ENCODE results near the gene EPB41L4A.
"Not testable (repeated sequence)": the region's sequence is repeated elsewhere in the genome, so short reads cannot be mapped to it uniquely, and the experiment has no call there.

The EPB41L4A gene

DNA sequence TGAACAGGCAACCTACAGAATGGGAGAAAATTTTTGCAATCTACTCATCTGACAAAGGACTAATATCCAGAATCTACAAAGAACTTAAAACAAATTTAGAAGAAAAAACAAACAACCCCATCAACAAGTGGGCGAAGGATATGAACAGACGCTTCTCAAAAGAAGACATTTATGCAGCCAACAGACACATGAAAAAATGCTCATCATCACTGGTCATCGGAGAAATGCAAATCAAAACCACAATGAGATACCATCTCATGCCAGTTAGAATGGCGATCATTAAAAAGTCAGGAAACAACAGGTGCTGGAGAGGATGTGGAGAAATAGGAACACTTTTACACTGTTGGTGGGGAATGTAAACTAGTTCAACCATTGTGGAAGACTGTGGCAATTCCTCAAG, 23.8 kb downstream of the EPB41L4A start:
- H3K27me3 ChIP-seq (ENCODE audit: low read depth, low read length); H3K4me1 ChIP-seq (ENCODE audit: control insufficient read depth in 1 of 2, insufficient read depth in 2 of 2, low read length in 2 of 2); H3K27ac ChIP-seq (ENCODE audit: low read length); H3K36me3 ChIP-seq (ENCODE audit: control insufficient read depth in 1 of 2, insufficient read depth in 2 of 2, low read length in 2 of 2); H3K9me3 ChIP-seq (ENCODE audit: control insufficient read depth in 1 of 2, low read length in 2 of 2); H3K4me3 ChIP-seq (ENCODE audit: low read depth in 1 of 2, low read length in 2 of 2): not testable (repeated sequence)

DNA sequence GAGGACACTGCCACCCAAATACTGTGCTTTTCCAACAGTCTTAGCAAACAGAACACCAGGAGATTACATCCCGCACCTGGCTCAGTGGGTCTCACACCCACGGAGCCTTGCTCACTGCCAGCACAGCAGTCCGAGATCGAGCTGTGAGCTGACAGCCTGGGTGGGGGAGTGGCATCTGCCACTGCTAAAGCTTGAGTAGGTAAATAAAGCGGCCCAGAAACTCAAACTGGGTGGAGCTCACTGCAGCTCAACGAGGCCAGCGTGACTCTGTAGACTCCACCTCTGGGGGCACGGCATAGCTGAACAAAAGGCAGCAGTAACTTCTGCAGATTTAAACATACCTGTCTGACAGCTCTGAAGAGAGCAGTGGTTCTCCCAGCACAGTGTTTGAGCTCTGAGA, 28.8 kb downstream of the EPB41L4A start:
- no peak overlapping the region for H3K4me3 ChIP-seq (ENCODE audit: low read depth in 1 of 2, low read length in 2 of 2)
- H3K27me3 ChIP-seq (ENCODE audit: low read depth, low read length), result no peaks in the 10 kb centered on the region
- H3K27ac ChIP-seq (ENCODE audit: low read length), result no peak overlapping the region
- no peaks in the 10 kb centered on the region for H3K4me1 ChIP-seq (ENCODE audit: control insufficient read depth in 1 of 2, insufficient read depth in 2 of 2, low read length in 2 of 2)
- H3K9me3 ChIP-seq (ENCODE audit: control insufficient read depth in 1 of 2, low read length in 2 of 2), result no peaks in the 10 kb centered on the region
- H3K36me3 ChIP-seq (ENCODE audit: control insufficient read depth in 1 of 2, insufficient read depth in 2 of 2, low read length in 2 of 2), result no peaks in the 10 kb centered on the region

DNA sequence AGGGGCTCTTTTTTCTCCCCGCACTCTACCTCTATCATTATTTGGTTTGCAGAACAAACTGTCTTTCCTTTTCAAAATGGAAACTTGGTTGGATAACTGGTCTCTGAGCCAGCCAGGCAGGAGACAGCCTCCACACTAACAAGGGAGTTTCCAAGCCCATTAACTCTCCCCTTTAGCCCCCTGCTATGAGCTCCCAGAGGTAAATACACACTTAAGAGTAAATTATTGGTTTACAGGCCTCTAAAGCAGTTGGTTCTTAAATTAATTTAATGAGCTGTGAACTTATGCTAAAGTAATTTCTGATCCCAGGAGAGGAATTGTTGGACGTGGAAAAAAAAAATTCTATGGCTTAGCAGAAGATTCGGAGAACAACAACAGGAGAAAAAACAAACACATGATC, 30.3 kb downstream of the EPB41L4A start:
- H3K27ac ChIP-seq (ENCODE audit: low read length), result no peak overlapping the region
- no peaks in the 10 kb centered on the region for H3K9me3 ChIP-seq (ENCODE audit: control insufficient read depth in 1 of 2, low read length in 2 of 2)
- no peak overlapping the region for H3K4me3 ChIP-seq (ENCODE audit: low read depth in 1 of 2, low read length in 2 of 2)
- no peaks in the 10 kb centered on the region for H3K4me1 ChIP-seq (ENCODE audit: control insufficient read depth in 1 of 2, insufficient read depth in 2 of 2, low read length in 2 of 2)
- H3K36me3 ChIP-seq (ENCODE audit: control insufficient read depth in 1 of 2, insufficient read depth in 2 of 2, low read length in 2 of 2), result no peaks in the 10 kb centered on the region
- H3K27me3 ChIP-seq (ENCODE audit: low read depth, low read length), result no peaks in the 10 kb centered on the region

DNA sequence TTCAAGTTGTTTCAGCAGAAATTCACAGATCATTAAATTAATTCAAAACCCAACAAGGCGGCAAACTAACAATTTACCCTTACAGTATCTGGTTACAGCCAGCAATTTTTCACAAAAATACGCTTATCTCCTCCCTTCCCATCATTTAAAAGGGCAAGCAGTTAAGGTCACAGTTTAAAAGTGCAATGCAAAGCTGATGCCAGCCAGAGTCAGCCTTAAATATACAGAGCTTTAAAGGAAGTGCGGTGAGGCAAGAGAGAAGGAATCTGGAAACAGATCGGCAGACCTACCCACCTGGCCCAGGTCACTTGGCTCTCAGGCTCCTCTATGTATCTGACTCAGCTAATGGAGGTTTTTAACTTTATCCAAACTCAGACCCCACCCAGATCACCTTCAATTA, 31.0 kb downstream of the EPB41L4A start:
- no peaks in the 10 kb centered on the region for H3K27me3 ChIP-seq (ENCODE audit: low read depth, low read length)
- no peaks in the 10 kb centered on the region for H3K4me1 ChIP-seq (ENCODE audit: control insufficient read depth in 1 of 2, insufficient read depth in 2 of 2, low read length in 2 of 2)
- no peaks in the 10 kb centered on the region for H3K36me3 ChIP-seq (ENCODE audit: control insufficient read depth in 1 of 2, insufficient read depth in 2 of 2, low read length in 2 of 2)
- no peaks in the 10 kb centered on the region for H3K9me3 ChIP-seq (ENCODE audit: control insufficient read depth in 1 of 2, low read length in 2 of 2)
- H3K27ac ChIP-seq (ENCODE audit: low read length), result no peak overlapping the region
- no peak overlapping the region for H3K4me3 ChIP-seq (ENCODE audit: low read depth in 1 of 2, low read length in 2 of 2)

DNA sequence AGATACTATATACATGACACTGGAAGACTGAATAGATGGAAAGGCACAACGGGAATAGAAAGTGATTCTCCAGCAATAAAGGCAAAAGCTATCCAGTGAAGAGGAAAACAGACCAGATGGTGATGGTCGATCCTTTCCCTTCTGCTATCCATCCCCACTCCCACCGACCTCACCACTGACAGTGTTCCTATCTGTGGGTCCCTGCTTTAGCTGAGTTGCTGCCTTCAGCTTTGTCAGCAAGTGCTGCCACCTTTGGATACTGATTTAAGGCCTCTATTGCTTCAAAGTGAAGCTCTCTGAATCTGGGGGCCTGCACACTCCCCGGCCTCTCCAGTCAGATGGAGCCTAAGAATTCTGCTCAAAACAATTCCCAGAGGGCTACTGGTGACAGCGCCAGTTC, 32.3 kb downstream of the EPB41L4A start:
- Histone ChIP-seq H3K9me3 (ENCODE audit: control insufficient read depth in 1 of 2, low read length in 2 of 2) (no peaks in the 10 kb centered on the region), H3K27ac (ENCODE audit: low read length) (no peak overlapping the region), H3K36me3 (ENCODE audit: control insufficient read depth in 1 of 2, insufficient read depth in 2 of 2, low read length in 2 of 2) (no peaks in the 10 kb centered on the region), H3K4me3 (ENCODE audit: low read depth in 1 of 2, low read length in 2 of 2) (no peak overlapping the region), H3K4me1 (ENCODE audit: control insufficient read depth in 1 of 2, insufficient read depth in 2 of 2, low read length in 2 of 2) (no peaks in the 10 kb centered on the region), H3K27me3 (ENCODE audit: low read depth, low read length) (no peaks in the 10 kb centered on the region)

DNA sequence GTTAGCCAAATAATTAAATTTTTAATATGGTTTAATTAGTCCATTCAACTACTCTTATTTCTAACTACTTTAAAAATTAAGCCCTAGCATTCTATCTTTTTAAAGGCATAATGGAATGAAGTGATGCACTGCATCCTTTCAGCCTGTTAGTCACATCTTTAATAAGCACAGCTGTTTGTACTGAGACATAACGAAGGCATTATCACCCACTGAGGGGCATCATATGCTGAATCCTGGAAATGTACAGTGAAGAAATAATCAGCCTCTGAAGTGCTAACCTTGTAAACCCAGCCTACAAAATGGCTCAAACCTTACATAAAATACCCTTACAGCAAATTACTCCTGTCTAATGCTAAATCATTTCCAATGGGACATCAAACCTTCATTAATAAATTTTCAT, 33.1 kb downstream of the EPB41L4A start:
- no peaks in the 10 kb centered on the region for H3K27me3 ChIP-seq (ENCODE audit: low read depth, low read length)
- no peak overlapping the region for H3K27ac ChIP-seq (ENCODE audit: low read length)
- H3K9me3 ChIP-seq (ENCODE audit: control insufficient read depth in 1 of 2, low read length in 2 of 2), result no peaks in the 10 kb centered on the region
- no peak overlapping the region for H3K4me3 ChIP-seq (ENCODE audit: low read depth in 1 of 2, low read length in 2 of 2)
- H3K4me1 ChIP-seq (ENCODE audit: control insufficient read depth in 1 of 2, insufficient read depth in 2 of 2, low read length in 2 of 2), result no peaks in the 10 kb centered on the region
- H3K36me3 ChIP-seq (ENCODE audit: control insufficient read depth in 1 of 2, insufficient read depth in 2 of 2, low read length in 2 of 2), result no peaks in the 10 kb centered on the region

DNA sequence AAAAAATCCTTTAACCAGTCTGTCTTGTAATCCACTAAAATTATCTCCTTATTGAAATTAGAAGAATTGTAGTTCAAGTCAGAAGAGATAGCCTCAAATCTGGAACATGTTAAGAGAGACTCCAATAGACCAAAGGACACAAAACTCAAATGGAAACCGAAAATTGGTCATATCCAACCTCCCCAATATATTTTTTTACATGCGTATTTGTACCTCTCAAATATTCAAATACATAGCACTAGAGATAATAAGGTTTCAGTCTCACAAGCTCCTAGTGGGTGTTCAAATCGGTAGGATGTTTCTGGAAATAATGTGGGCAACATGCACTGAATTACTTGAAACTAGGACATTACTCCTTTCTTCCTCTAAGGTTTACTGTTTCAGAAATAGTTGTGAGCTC, 33.5 kb downstream of the EPB41L4A start:
- Histone ChIP-seq H3K27me3 (ENCODE audit: low read depth, low read length) (no peaks in the 10 kb centered on the region), H3K4me1 (ENCODE audit: control insufficient read depth in 1 of 2, insufficient read depth in 2 of 2, low read length in 2 of 2) (no peaks in the 10 kb centered on the region), H3K4me3 (ENCODE audit: low read depth in 1 of 2, low read length in 2 of 2) (no peak overlapping the region), H3K36me3 (ENCODE audit: control insufficient read depth in 1 of 2, insufficient read depth in 2 of 2, low read length in 2 of 2) (no peaks in the 10 kb centered on the region), H3K27ac (ENCODE audit: low read length) (no peak overlapping the region), H3K9me3 (ENCODE audit: control insufficient read depth in 1 of 2, low read length in 2 of 2) (no peaks in the 10 kb centered on the region)

DNA sequence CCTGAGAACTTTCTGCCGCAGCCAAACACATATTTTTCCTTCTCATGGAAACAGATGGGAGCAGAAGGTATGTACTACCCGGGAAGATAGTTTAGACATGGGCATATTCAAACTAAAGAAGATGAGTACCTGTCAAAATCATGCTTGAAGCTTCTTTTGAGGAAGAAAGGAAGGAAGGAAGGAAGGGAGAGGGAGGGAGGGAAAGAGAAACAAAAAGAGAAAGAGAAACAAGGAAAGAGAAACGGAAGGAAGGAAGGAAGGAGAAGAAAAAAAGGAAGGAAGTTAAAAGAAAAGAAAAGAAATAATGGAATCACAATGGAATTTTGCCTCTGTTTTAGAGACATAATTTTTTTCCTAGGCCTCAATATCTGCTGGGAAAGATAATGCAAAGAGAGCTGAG, 34.6 kb downstream of the EPB41L4A start:
- Histone ChIP-seq H3K9me3 (ENCODE audit: control insufficient read depth in 1 of 2, low read length in 2 of 2) (no peaks in the 10 kb centered on the region), H3K27ac (ENCODE audit: low read length) (no peak overlapping the region), H3K4me1 (ENCODE audit: control insufficient read depth in 1 of 2, insufficient read depth in 2 of 2, low read length in 2 of 2) (no peaks in the 10 kb centered on the region), H3K4me3 (ENCODE audit: low read depth in 1 of 2, low read length in 2 of 2) (no peak overlapping the region), H3K27me3 (ENCODE audit: low read depth, low read length) (no peaks in the 10 kb centered on the region), H3K36me3 (ENCODE audit: control insufficient read depth in 1 of 2, insufficient read depth in 2 of 2, low read length in 2 of 2) (no peaks in the 10 kb centered on the region)

DNA sequence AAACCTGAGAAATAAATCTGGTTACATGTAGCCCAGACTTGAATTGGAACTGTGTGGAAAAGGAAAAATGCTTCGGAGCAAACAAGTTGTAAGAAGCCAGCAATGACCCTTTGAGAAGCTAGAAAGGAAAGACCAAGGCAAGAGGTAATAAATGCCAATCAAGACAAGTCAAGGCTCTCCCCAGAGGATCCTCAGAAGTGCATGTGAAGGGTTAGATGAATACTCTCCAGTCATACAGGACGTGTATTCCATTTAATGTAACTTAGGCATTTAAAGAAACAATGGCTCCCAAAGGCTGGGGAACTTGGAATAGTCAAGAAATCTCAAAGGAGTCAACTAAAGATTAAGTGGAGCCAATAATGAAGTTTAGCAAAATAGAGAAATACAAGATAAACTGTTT, 36.2 kb downstream of the EPB41L4A start:
- Histone ChIP-seq H3K27me3 (ENCODE audit: low read depth, low read length) (no peaks in the 10 kb centered on the region), H3K9me3 (ENCODE audit: control insufficient read depth in 1 of 2, low read length in 2 of 2) (no peaks in the 10 kb centered on the region), H3K27ac (ENCODE audit: low read length) (no peak overlapping the region), H3K4me1 (ENCODE audit: control insufficient read depth in 1 of 2, insufficient read depth in 2 of 2, low read length in 2 of 2) (no peaks in the 10 kb centered on the region), H3K4me3 (ENCODE audit: low read depth in 1 of 2, low read length in 2 of 2) (no peak overlapping the region), H3K36me3 (ENCODE audit: control insufficient read depth in 1 of 2, insufficient read depth in 2 of 2, low read length in 2 of 2) (no peaks in the 10 kb centered on the region)

DNA sequence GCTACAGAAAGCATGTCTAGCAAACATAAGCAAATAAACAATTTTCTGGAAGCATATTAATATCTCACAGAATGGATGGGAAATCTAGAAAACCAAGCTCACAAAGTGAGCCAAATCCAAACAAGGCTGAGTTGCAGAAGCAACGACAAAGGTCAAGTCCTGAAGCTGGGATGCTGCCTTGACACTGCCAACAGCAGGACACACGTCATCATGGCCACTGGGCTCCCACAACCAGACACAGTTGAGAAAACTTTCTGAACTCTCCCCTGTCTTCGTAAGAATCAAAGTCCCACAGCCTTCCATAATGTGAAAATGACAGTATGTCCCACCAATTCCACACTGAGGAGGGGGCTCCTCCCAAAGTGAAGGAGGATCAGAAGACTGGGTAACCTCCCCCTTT, 37.6 kb downstream of the EPB41L4A start:
- no peaks in the 10 kb centered on the region for H3K9me3 ChIP-seq (ENCODE audit: control insufficient read depth in 1 of 2, low read length in 2 of 2)
- no peaks in the 10 kb centered on the region for H3K4me1 ChIP-seq (ENCODE audit: control insufficient read depth in 1 of 2, insufficient read depth in 2 of 2, low read length in 2 of 2)
- no peak overlapping the region for H3K4me3 ChIP-seq (ENCODE audit: low read depth in 1 of 2, low read length in 2 of 2)
- H3K36me3 ChIP-seq (ENCODE audit: control insufficient read depth in 1 of 2, insufficient read depth in 2 of 2, low read length in 2 of 2), result no peaks in the 10 kb centered on the region
- H3K27ac ChIP-seq (ENCODE audit: low read length), result no peak overlapping the region
- no peaks in the 10 kb centered on the region for H3K27me3 ChIP-seq (ENCODE audit: low read depth, low read length)

DNA sequence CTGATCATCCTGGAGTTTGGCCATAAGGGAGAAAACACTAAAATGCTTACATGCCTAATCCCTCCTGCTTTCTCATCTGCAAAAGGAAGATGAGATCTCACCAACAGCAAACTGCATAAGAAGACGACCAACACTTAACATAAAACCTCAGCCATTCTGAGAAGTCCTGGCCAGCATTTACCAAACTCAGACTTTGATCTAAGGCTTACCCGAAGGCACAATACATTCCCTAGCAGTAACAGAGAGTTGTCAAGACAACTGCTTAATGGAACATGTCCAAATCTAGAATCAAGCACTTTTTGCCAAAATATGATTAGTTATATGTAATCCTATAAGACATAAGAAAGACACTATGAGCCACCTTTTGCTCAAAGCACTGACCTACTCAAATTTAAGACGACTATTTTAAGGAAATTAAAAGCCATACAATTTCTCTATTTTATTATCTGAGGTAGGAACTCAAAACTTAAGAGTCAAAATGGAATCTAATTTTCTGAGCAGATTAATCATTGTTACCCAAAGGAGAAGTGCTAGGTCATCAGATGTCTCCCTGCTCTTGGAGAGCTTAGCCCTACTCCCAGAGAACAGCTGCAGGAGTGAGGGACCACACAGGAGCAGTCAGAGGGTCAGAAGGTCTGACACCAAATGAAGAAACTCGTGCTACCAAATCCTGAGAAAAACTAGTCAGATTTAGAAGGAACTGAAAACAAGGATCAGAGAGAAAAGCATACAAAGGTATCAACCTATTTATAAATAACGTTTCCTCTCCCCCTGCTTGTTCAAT, 39.3 kb downstream of the EPB41L4A start:
- H3K4me1 ChIP-seq (ENCODE audit: control insufficient read depth in 1 of 2, insufficient read depth in 2 of 2, low read length in 2 of 2), result no peaks in the 10 kb centered on the region

DNA sequence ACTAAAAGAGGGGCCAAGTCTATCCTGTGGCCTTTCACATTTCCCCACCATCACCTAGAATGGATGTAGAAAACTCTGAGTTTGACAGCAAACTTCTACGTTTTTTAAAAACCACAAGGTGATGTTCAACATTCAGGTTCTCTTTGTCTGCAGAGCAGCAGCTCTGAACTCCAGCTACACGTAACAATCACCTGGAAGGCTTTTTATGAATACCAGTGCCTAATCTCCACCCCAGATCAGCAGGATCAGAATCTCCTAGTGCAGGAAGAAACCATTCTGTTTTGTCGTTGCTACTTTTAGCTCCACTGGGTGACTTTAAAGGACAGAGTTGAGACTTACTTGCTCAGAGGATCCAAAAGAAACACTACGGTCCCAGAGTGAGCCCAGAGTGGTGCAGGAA, 44.3 kb downstream of the EPB41L4A start:
- H3K27me3 ChIP-seq (ENCODE audit: low read depth, low read length), result no peaks in the 10 kb centered on the region
- peaks cover 0 to 9% of the 10 kb centered on the region in 2 donors for H3K4me1 ChIP-seq (ENCODE audit: control insufficient read depth in 1 of 2, insufficient read depth in 2 of 2, low read length in 2 of 2)
- no peak overlapping the region for H3K4me3 ChIP-seq (ENCODE audit: low read depth in 1 of 2, low read length in 2 of 2)
- H3K9me3 ChIP-seq (ENCODE audit: control insufficient read depth in 1 of 2, low read length in 2 of 2), result no peaks in the 10 kb centered on the region
- H3K27ac ChIP-seq (ENCODE audit: low read length), result no peak overlapping the region
- no peaks in the 10 kb centered on the region for H3K36me3 ChIP-seq (ENCODE audit: control insufficient read depth in 1 of 2, insufficient read depth in 2 of 2, low read length in 2 of 2)

More for the DNA sequence above, 39.3 kb downstream of the EPB41L4A start:
- Histone ChIP-seq H3K36me3 (ENCODE audit: control insufficient read depth in 1 of 2, insufficient read depth in 2 of 2, low read length in 2 of 2) (no peaks in the 10 kb centered on the region), H3K27ac (ENCODE audit: low read length) (no peak overlapping the region), H3K27me3 (ENCODE audit: low read depth, low read length) (no peaks in the 10 kb centered on the region), H3K4me3 (ENCODE audit: low read depth in 1 of 2, low read length in 2 of 2) (no peak overlapping the region), H3K9me3 (ENCODE audit: control insufficient read depth in 1 of 2, low read length in 2 of 2) (no peaks in the 10 kb centered on the region)

Measured in muscle layer of duodenum (tissue), 2 donors.